HCT116 (cell line): ENCODE data around the gene HAPLN2. TPM values are rescaled to one million over a fixed set of nuclear protein-coding genes. Genes with fewer than 3 reads are reported as not detected.

Experiments used
- ATAC-seq: fragments of 200-7000 bp; cut with Tn5 transposase; 2 replicates; pipeline ENCODE4 v1.9.1; 2020; ENCODE audit warnings: mild to moderate bottlenecking, moderate library complexity
- BruUV-seq: library from RNA; stranded (reverse); fragments of 400-500 nt; replicated peaks from 2 replicates; lab custom pipeline; 2021; lab: Mats Ljungman, UMichigan
- CTCF ChIA-PET: fragments of 300-600 bp; sonication (Branson Sonifier 250); formaldehyde crosslinking; loops from one replicate; lab custom pipeline; 2021; ENCODE audit warnings: antibody characterized with exemption; lab: Charles Lee
- POLR2A ChIA-PET: fragments of 300-600, 350-600 bp; sonication (Branson Sonifier 250); formaldehyde crosslinking; loops from one replicate; lab custom pipeline; 2021; ENCODE audit warnings: antibody characterized with exemption; lab: Charles Lee
- RAD21 ChIA-PET, 2 experiments: fragments of 300-600 bp; sonication (Branson Sonifier 250); formaldehyde crosslinking; loops; one replicate each; lab custom pipeline; 2023; ENCODE audit warnings: low total read pairs in 2 of 2; ENCODE audit not compliant: uncharacterized antibody in 2 of 2, unreplicated experiment in 2 of 2, low non-redundant PET in 1 of 2; lab: Charles Lee
- DNase-seq: peaks from one replicate; pipeline ENCODE4 v3.0.0-alpha.2; 2010; ENCODE audit warnings: low read depth, low spot score
- H2AFZ ChIP-seq: fragments of 200-600 bp; shearing (Covaris generic), sonication (generic); 2 replicates; pipeline ENCODE4 v1.6.1; 2017; ENCODE audit warnings: low read depth, mixed run types, mixed read lengths, antibody characterized with exemption, low read length; ENCODE audit not compliant: poor library complexity, severe bottlenecking
- H3K27ac ChIP-seq: 2 replicates; pipeline ENCODE4 v1.5.1; 2012; ENCODE audit warnings: low read depth, low read length
- H3K27me3 ChIP-seq: fragments of 200-600 bp; sonication (generic); 2 replicates; pipeline ENCODE4 v1.6.1; 2016; ENCODE audit warnings: mixed run types, low read length, mixed read lengths; ENCODE audit not compliant: insufficient read depth
- H3K36me3 ChIP-seq, 2 experiments: fragments of 200-500 bp in 1 of 2; fragments of 200-600 bp in 1 of 2; sonication (Bioruptor generic) in 1 of 2; sonication (generic) in 1 of 2; 2 replicates each; pipeline versions ENCODE4 v1.5.1 to v1.6.1; 2014 to 2016; ENCODE audit warnings: low read length in 2 of 2, inconsistent platforms in 1 of 2, mixed read lengths in 1 of 2, mixed run types in 1 of 2; ENCODE audit not compliant: insufficient read depth in 2 of 2, control insufficient read depth in 1 of 2
- H3K4me1 ChIP-seq, 2 experiments: fragments of 200-600 bp in 1 of 2; sonication (generic) in 1 of 2; 2 replicates each; pipeline versions ENCODE4 v1.5.1 to v1.6.1; 2012 to 2017; ENCODE audit warnings: low read length in 2 of 2, inconsistent platforms in 1 of 2, mild to moderate bottlenecking in 1 of 2, mixed read lengths in 1 of 2, mixed run types in 1 of 2, moderate library complexity in 1 of 2; ENCODE audit not compliant: insufficient read depth in 2 of 2, control insufficient read depth in 1 of 2
- H3K4me2 ChIP-seq: fragments of 200-600 bp; sonication (generic); 2 replicates; pipeline ENCODE4 v1.6.1; 2017; ENCODE audit warnings: mixed run types, low read length, mixed read lengths
- H3K4me3 ChIP-seq, 2 experiments: fragments of 200-600 bp in 1 of 2; sonication (generic) in 1 of 2; replicated peaks in 1 of 2; 2 replicates each; pipeline ENCODE4 v1.5.1; 2011 to 2016; ENCODE audit warnings: low read length in 2 of 2, control low read depth in 1 of 2, low read depth in 1 of 2, mild to moderate bottlenecking in 1 of 2, mixed read lengths in 1 of 2, mixed run types in 1 of 2
- H3K79me2 ChIP-seq: fragments of 200-600 bp; sonication (generic); 2 replicates; pipeline ENCODE4 v1.6.1; 2017; ENCODE audit warnings: mild to moderate bottlenecking, mixed run types, low read length, moderate library complexity, mixed read lengths; ENCODE audit not compliant: insufficient read depth
- H3K9ac ChIP-seq: fragments of 200-600 bp; sonication (generic); 2 replicates; pipeline ENCODE4 v1.6.1; 2016; ENCODE audit warnings: low read length, mixed read lengths
- H3K9me2 ChIP-seq: fragments of 200-600 bp; sonication (generic), shearing (Covaris generic); 2 replicates; pipeline ENCODE4 v1.6.1; 2017; ENCODE audit warnings: mixed run types, mild to moderate bottlenecking, moderate library complexity; ENCODE audit not compliant: insufficient read depth
- H3K9me3 ChIP-seq, 2 experiments: fragments of 200-500 bp in 1 of 2; fragments of 200-600 bp in 1 of 2; sonication (Bioruptor generic) in 1 of 2; sonication (generic) in 1 of 2; 2 replicates each; pipeline ENCODE4 v1.6.1; 2014 to 2017; ENCODE audit warnings: low read length in 2 of 2, mixed read lengths in 2 of 2, inconsistent platforms in 1 of 2, low read depth in 1 of 2, mild to moderate bottlenecking in 1 of 2, mixed run types in 1 of 2, moderate library complexity in 1 of 2; ENCODE audit not compliant: control insufficient read depth in 1 of 2, insufficient read depth in 1 of 2
- H4K20me1 ChIP-seq: fragments of 200-600 bp; sonication (generic), shearing (Covaris generic); 2 replicates; pipeline ENCODE4 v1.6.1; 2017; ENCODE audit warnings: mixed run types, mild to moderate bottlenecking, moderate library complexity; ENCODE audit not compliant: insufficient read depth
- ATF3 ChIP-seq: IDR thresholded peaks from 2 replicates; pipeline ENCODE4 v1.6.1; 2012
- CEBPB ChIP-seq: IDR thresholded peaks from 2 replicates; pipeline ENCODE4 v1.6.1; 2012; ENCODE audit warnings: low read depth
- ELF1 ChIP-seq: IDR thresholded peaks from 2 replicates; pipeline ENCODE4 v1.6.1; 2012; ENCODE audit warnings: low read depth, borderline replicate concordance
- EZH2 ChIP-seq: fragments of 200-600 bp; sonication (generic); IDR thresholded peaks from 2 replicates; pipeline ENCODE4 v1.6.1; 2017; ENCODE audit warnings: antibody characterized with exemption, mixed run types
- MAX ChIP-seq: IDR thresholded peaks from 2 replicates; pipeline ENCODE4 v1.6.1; 2012
- POLR2A ChIP-seq: IDR thresholded peaks from 2 replicates; pipeline ENCODE4 v1.7.0; 2011; ENCODE audit warnings: borderline replicate concordance; ENCODE audit not compliant: insufficient read depth, insufficient read length; ENCODE audit errors: extremely low read depth
- POLR2AphosphoS5 ChIP-seq: IDR thresholded peaks from 2 replicates; pipeline ENCODE4 v1.6.1; 2011; ENCODE audit warnings: mild to moderate bottlenecking, low read depth, low read length, moderate library complexity
- RAD21 ChIP-seq: IDR thresholded peaks from 2 replicates; pipeline ENCODE4 v1.6.1; 2012; ENCODE audit warnings: low read depth, mild to moderate bottlenecking
- ZBTB33 ChIP-seq: IDR thresholded peaks from 2 replicates; pipeline ENCODE4 v1.6.1; 2011; ENCODE audit warnings: mild to moderate bottlenecking, low read length, moderate library complexity; ENCODE audit not compliant: insufficient replicate concordance; ENCODE audit errors: extremely low read depth
- intact Hi-C: fragments of 100-400 bp; cut with micrococcal nuclease; formaldehyde crosslinking; loops from 2 replicates; pipeline ENCODE4 v1.10.0; 2022
- total RNA-seq: library from RNA; stranded (reverse); gene quantifications from one replicate; pipeline ENCODE4 v1.2.1, GENCODE V29; 2021; ENCODE audit not compliant: unreplicated experiment

The HAPLN2 gene
- total RNA-seq, 1 experiment from 2014 or later = 0.54 TPM

DNA sequence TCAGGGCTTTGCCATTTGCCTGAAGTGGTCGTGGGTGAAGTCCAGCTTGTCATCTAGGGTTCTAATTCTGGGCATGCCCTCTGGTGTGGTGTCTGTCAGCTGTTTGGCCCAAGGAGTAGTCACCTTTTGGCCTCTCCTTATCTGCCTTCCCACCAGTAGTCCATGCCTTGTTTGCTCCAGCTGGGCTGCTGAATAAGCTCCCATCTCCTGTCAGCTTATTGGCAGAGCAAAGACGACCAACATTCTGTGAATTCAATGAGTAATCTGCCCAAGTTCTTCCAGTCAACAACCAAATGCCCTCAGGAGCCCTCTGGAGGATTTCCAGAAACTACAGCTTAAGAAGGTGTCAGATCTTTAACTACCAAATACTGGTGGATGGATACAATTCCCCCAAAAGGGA lies 29.7 kb downstream of the HAPLN2 start (continued):
- TF ChIP-seq POLR2A = no peak
- TF ChIP-seq ELF1 = no peak
- no peak for TF ChIP-seq EZH2
- no peak for TF ChIP-seq ZBTB33

DNA sequence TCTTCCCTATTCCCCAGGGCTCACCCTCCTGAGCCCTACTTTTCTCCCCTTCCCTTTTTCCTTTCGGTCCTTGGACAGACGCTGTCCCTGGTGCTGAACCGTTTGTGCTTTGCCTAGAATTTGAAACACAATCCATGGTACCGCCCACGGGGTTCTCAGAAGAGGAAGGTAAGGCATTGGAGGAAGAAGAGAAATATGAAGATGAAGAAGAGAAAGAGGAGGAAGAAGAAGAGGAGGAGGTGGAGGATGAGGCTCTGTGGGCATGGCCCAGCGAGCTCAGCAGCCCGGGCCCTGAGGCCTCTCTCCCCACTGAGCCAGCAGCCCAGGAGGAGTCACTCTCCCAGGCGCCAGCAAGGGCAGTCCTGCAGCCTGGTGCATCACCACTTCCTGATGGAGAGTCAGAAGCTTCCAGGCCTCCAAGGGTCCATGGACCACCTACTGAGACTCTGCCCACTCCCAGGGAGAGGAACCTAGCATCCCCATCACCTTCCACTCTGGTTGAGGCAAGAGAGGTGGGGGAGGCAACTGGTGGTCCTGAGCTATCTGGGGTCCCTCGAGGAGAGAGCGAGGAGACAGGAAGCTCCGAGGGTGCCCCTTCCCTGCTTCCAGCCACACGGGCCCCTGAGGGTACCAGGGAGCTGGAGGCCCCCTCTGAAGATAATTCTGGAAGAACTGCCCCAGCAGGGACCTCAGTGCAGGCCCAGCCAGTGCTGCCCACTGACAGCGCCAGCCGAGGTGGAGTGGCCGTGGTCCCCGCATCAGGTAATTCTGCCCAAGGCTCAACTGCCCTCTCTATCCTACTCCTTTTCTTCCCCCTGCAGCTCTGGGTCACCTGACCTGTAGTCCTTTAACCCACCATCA lies 33.1 kb downstream of the HAPLN2 start:
- CTCF ChIA-PET = no interaction called here
- H3K9me3 ChIP-seq = no peaks in the 10 kb centered on the region
- no peak overlapping the region for H3K4me3 ChIP-seq
- H4K20me1 ChIP-seq = peaks cover 10% of the 10 kb centered on the region; the same call in 1 of the 2 replicates
- ATAC-seq (no peak), DNase-seq (no peak)
- intact Hi-C loops = no loop called here
- no peak overlapping the region for H3K4me2 ChIP-seq
- H3K9me2 ChIP-seq = no peaks in the 10 kb centered on the region
- RAD21 ChIA-PET = no interaction called here
- H3K27ac ChIP-seq = no peak overlapping the region
- TF ChIP-seq MAX = no peak
- TF ChIP-seq ATF3 = no peak
- TF ChIP-seq EZH2 = no peak
- TF ChIP-seq POLR2AphosphoS5 = 0 out of 2 replicates have a peak, but pooled peaks have one; percentile 26
- no peak for TF ChIP-seq RAD21
- TF ChIP-seq CEBPB = no peak
- TF ChIP-seq, all 23 proteins: peak for 1
- Histone ChIP-seq H3K4me1 (peaks cover 0 to 9% of the 10 kb centered on the region in 2 experiments; a peak in 1 of 4 replicates), H3K9ac (no peak overlapping the region), H2AFZ (no peak overlapping the region), H3K36me3 (peaks cover 28 to 65% of the 10 kb centered on the region in 2 experiments), H3K79me2 (peaks cover 94% of the 10 kb centered on the region), H3K27me3 (no peaks in the 10 kb centered on the region)
- POLR2A ChIA-PET = interaction anchor here (1.2 kb wide), 1 partner anchor 9 kb away, joined by 3 read pairs; no protein-coding TSS in a partner anchor
- BruUV-seq = no TSS peak
